MCF 10A (cell line): ENCODE measurements around the gene CAVIN2. TPM values are rescaled to one million over a fixed set of nuclear protein-coding genes. Genes with fewer than 3 reads are reported as not detected.

Experiments used
- BruUV-seq: library from RNA; stranded (reverse); fragments of 400-500 nt; replicated peaks from 2 replicates; lab custom pipeline; 2021; lab: Mats Ljungman, UMichigan
- CTCF ChIA-PET: fragments of 300-600 bp; sonication (Branson Sonifier 250); formaldehyde crosslinking; extraction: SDS; loops from one replicate; lab custom pipeline; 2021; ENCODE audit warnings: antibody characterized with exemption, inconsistent platforms; lab: Yijun Ruan, JAX
- POLR2A ChIA-PET: fragments of 300-600, 350-650 bp; sonication (Branson Sonifier 250); formaldehyde crosslinking; extraction: SDS; loops from one replicate; lab custom pipeline; 2020; ENCODE audit warnings: antibody characterized with exemption, inconsistent platforms; lab: Yijun Ruan, JAX
- DNase-seq: peaks from one replicate; pipeline ENCODE4 v3.0.0-alpha.2; 2018; ENCODE audit not compliant: unreplicated experiment
- H3K27ac Mint-ChIP-seq: one replicate; pipeline ENCODE4 v1.8.0; 2022; ENCODE audit warnings: mild to moderate bottlenecking, low read depth, mixed read lengths; ENCODE audit not compliant: unreplicated experiment
- H3K27me3 Mint-ChIP-seq: one replicate; pipeline ENCODE4 v1.8.0; 2022; ENCODE audit warnings: mixed read lengths; ENCODE audit not compliant: insufficient read depth, unreplicated experiment
- H3K36me3 Mint-ChIP-seq: one replicate; pipeline ENCODE4 v1.8.0; 2022; ENCODE audit warnings: mild to moderate bottlenecking, moderate library complexity, mixed read lengths; ENCODE audit not compliant: insufficient read depth, unreplicated experiment
- H3K4me1 Mint-ChIP-seq: one replicate; pipeline ENCODE4 v1.8.0; 2022; ENCODE audit warnings: mixed read lengths; ENCODE audit not compliant: insufficient read depth, unreplicated experiment
- H3K4me3 Mint-ChIP-seq: one replicate; pipeline ENCODE4 v1.8.0; 2022; ENCODE audit warnings: mild to moderate bottlenecking, moderate library complexity, mixed read lengths; ENCODE audit not compliant: unreplicated experiment
- H3K9me3 Mint-ChIP-seq: one replicate; pipeline ENCODE4 v1.8.0; 2022; ENCODE audit warnings: mixed read lengths; ENCODE audit not compliant: unreplicated experiment
- intact Hi-C: fragments of 100-400 bp; cut with micrococcal nuclease; formaldehyde crosslinking; loops from 2 replicates; pipeline ENCODE4 v1.14.1; 2022
- total RNA-seq: library from RNA; stranded (reverse); gene quantifications from 2 replicates; pipeline ENCODE4 v1.2.3, GENCODE V29; 2022
- TF ChIP-seq, protein P1 (sequence below): fragments of 200-600 bp; IDR thresholded peaks from one replicate; pipeline ENCODE4 v1.8.0; 2022; ENCODE audit warnings: antibody characterized with exemption, mild to moderate bottlenecking; ENCODE audit not compliant: unreplicated experiment

CAVIN2 gene
- total RNA-seq, 1 experiment from 2014 or later, result 16.4 TPM

DNA sequence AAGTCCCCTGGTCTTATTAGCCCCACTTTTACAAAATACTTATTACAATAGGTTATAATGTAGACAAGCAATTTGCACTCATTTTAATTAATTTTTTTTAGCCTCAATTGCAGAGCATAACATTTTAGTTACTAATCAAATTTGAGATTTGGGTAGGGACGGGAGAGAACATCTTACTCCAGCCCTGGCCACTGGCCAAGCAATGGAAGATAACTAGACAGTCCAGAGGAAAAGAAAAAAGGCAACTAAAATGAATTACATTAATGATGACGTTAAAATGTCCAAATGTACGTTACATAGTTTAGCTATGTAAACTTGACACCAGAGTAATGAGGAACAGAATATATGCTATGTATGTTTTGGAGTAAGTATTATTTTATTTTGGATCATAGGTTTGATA lies 11.0 kb upstream of the CAVIN2 start:
- TF ChIP-seq, protein P1, sequence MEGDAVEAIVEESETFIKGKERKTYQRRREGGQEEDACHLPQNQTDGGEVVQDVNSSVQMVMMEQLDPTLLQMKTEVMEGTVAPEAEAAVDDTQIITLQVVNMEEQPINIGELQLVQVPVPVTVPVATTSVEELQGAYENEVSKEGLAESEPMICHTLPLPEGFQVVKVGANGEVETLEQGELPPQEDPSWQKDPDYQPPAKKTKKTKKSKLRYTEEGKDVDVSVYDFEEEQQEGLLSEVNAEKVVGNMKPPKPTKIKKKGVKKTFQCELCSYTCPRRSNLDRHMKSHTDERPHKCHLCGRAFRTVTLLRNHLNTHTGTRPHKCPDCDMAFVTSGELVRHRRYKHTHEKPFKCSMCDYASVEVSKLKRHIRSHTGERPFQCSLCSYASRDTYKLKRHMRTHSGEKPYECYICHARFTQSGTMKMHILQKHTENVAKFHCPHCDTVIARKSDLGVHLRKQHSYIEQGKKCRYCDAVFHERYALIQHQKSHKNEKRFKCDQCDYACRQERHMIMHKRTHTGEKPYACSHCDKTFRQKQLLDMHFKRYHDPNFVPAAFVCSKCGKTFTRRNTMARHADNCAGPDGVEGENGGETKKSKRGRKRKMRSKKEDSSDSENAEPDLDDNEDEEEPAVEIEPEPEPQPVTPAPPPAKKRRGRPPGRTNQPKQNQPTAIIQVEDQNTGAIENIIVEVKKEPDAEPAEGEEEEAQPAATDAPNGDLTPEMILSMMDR, result no peak

DNA sequence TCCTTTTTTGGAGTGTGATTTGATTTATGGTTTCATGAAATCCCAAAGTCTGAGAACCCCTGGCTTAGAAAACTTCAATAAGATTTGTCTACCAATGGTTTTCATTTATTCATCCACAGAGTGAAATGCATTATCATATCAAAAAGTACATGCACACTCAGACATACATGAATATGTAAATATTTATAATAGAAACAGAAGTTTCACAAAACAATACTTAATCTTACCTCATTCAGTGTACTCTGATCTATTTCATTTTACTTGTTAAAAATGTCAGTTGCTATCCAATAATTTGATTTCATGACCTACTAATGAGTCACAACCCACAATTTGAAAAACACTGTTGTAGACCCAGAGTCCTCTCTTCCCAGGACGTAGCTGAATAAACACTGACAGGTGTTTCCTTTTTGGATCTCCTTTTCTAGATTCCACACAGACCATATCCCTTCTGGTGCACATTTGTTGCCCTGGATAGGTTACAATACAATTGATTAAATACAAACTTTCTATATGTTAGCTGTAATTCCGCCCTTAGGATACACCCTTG lies 10.4 kb upstream of the CAVIN2 start:
- POLR2A ChIA-PET, result interaction anchor here (1.8 to 2.7 kb wide), 2 partner anchors 9 to 10 kb away, joined by 7 to 24 read pairs; partner anchors contain the start of gene CAVIN2
- DNase-seq, result peak; percentile 55
- intact Hi-C loops, result no loop called here
- TF ChIP-seq, protein P1, result no peak
- CTCF ChIA-PET, result interaction anchor here (0.6 to 1.7 kb wide), 3 partner anchors 11 to 12 kb away, joined by 3 to 5 read pairs (median 4); partner anchors contain the start of gene CAVIN2
- Mint-ChIP-seq H3K9me3 (peaks cover 6% of the 10 kb centered on the region), H3K36me3 (peaks cover 6% of the 10 kb centered on the region), H3K4me3 (no peak overlapping the region), H3K4me1 (peaks cover 14% of the 10 kb centered on the region), H3K27ac (no peak overlapping the region), H3K27me3 (no peaks in the 10 kb centered on the region)
- BruUV-seq, result no TSS peak

More for the DNA sequence above, 11.0 kb upstream of the CAVIN2 start:
- H3K4me1 Mint-ChIP-seq, result peaks cover 16% of the 10 kb centered on the region
- no peak overlapping the region for H3K4me3 Mint-ChIP-seq
- BruUV-seq, result no TSS peak
- intact Hi-C loops, result no loop called here
- CTCF ChIA-PET, result interaction anchor here (0.6 to 1.7 kb wide), 3 partner anchors 11 to 49 kb away, joined by 3 to 4 read pairs (median 4); partner anchors contain the start of gene CAVIN2
- no peak for DNase-seq
- no peak overlapping the region for H3K27ac Mint-ChIP-seq
- peaks cover under 1% of the 10 kb centered on the region for H3K36me3 Mint-ChIP-seq
- no peaks in the 10 kb centered on the region for H3K27me3 Mint-ChIP-seq
- POLR2A ChIA-PET, result interaction anchor here (1.8 to 2.7 kb wide), 2 partner anchors 9 to 11 kb away, joined by 7 to 24 read pairs; partner anchors contain the start of gene CAVIN2
- H3K9me3 Mint-ChIP-seq, result peaks cover 6% of the 10 kb centered on the region

DNA sequence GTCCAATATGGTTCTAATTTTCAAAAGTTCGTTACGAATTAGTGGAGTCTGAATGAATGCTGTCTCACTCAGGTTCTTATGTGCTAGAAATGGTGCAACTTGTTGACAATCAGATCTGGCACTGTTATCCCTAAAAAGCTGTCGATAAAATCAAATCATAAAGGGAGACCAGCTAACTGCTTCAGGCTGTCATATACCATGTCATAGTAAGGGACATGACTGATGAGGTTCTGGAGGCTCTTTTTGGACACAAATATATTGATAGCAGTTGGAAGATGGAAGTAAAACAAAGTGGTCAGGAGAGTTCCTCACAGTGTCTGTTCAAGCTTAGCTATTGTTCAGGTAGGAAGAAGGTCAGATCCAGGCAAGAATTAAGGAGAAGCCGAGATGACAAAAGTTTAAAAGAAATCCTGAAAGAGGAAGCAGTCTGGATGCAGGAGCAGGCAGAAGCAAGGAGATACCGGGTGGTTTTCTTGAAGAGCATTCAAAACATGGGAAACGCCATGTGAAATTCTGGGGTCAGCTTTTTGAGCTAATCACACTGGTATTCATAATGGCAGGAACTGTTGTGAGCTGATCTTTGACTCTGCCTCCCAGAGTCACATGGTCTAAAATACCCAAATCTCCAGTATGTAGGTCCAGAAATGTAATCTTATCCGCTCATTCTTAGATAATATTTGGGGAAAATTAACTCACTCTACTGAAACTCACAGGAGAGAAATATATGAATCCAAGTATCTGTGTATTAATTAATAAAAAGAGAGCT lies 9.4 kb upstream of the CAVIN2 start:
- DNase-seq, result no peak
- ChIA-PET POLR2A (interaction anchor here (1.2 to 3.5 kb wide), 3 partner anchors 8 to 10 kb away, joined by 5 to 25 read pairs (median 7); partner anchors contain the start of gene CAVIN2), CTCF (interaction anchor here (0.6 to 1.7 kb wide), 4 partner anchors 10 to 317 kb away, joined by 3 to 5 read pairs (median 4); partner anchors contain the start of gene CAVIN2)
- peaks cover 6% of the 10 kb centered on the region for H3K9me3 Mint-ChIP-seq
- no peak overlapping the region for H3K27ac Mint-ChIP-seq
- TF ChIP-seq, protein P1, result no peak
- peaks cover 7% of the 10 kb centered on the region for H3K4me1 Mint-ChIP-seq
- no peak overlapping the region for H3K4me3 Mint-ChIP-seq
- no TSS peak for BruUV-seq
- intact Hi-C loops, result no loop called here
- peaks cover 6% of the 10 kb centered on the region for H3K36me3 Mint-ChIP-seq
- H3K27me3 Mint-ChIP-seq, result no peaks in the 10 kb centered on the region

- intact Hi-C loops, result no loop called here
- H3K4me1 Mint-ChIP-seq, result peaks cover 7% of the 10 kb centered on the region
- peaks cover 6% of the 10 kb centered on the region for H3K9me3 Mint-ChIP-seq
- DNase-seq, result no peak
- TF ChIP-seq, protein P1, result no peak
- H3K27ac Mint-ChIP-seq, result no peak overlapping the region
- ChIA-PET POLR2A (interaction anchor here (1.1 to 3.5 kb wide), 3 partner anchors 8 to 178 kb away, joined by 4 to 25 read pairs (median 5); partner anchors contain the start of gene CAVIN2), CTCF (no interaction called here)
- H3K36me3 Mint-ChIP-seq, result peaks cover 6% of the 10 kb centered on the region
- no peaks in the 10 kb centered on the region for H3K27me3 Mint-ChIP-seq
- H3K4me3 Mint-ChIP-seq, result no peak overlapping the region
- BruUV-seq, result no TSS peak
These were observed 8.5 kb upstream of the CAVIN2 start for GRCh38 chr2:191855382-191855781.
